Activated naive CD4-positive, alpha-beta T cell treated with anti-CD3 and anti-CD28 coated beads, Interleukin-2, amount 10 ng/mL, durations not matched to agents 7 days and 5 days (primary cell): ENCODE results near the gene TRIM66.

Experiments used
- CTCF ChIA-PET: fragments of 350-600 bp; sonication (Branson Sonifier 250); formaldehyde crosslinking; loops from one replicate; lab custom pipeline; 2021; ENCODE audit warnings: antibody characterized with exemption; lab: Charles Lee
- DNase-seq: peaks from one replicate; pipeline ENCODE4 v3.0.0-alpha.2; 2020
- H3K27ac Mint-ChIP-seq: one replicate; pipeline ENCODE4 v1.8.0; 2021; ENCODE audit warnings: mild to moderate bottlenecking, moderate library complexity, mixed read lengths
- H3K27me3 Mint-ChIP-seq: one replicate; pipeline ENCODE4 v1.8.0; 2021; ENCODE audit warnings: mild to moderate bottlenecking, mixed read lengths
- H3K36me3 Mint-ChIP-seq: one replicate; pipeline ENCODE4 v1.8.0; 2021; ENCODE audit warnings: mixed read lengths
- H3K4me1 Mint-ChIP-seq: one replicate; pipeline ENCODE4 v1.8.0; 2021; ENCODE audit warnings: mixed read lengths
- H3K4me3 Mint-ChIP-seq: one replicate; pipeline ENCODE4 v1.8.0; 2021; ENCODE audit warnings: mild to moderate bottlenecking, moderate library complexity, mixed read lengths
- H3K9me3 Mint-ChIP-seq: one replicate; pipeline ENCODE4 v1.8.0; 2021; ENCODE audit warnings: mixed read lengths

TRIM66 gene

GRCh38 chr11:8641332-8641731, 41.1 kb downstream of the TRIM66 start:
- Mint-ChIP-seq H3K27ac (peak overlapping the region; percentile 39), H3K9me3 (peaks cover 2% of the 10 kb centered on the region), H3K4me1 (no peaks in the 10 kb centered on the region), H3K27me3 (no peaks in the 10 kb centered on the region), H3K36me3 (peaks cover 39% of the 10 kb centered on the region), H3K4me3 (no peak overlapping the region)
- DNase-seq, result no peak
- CTCF ChIA-PET, result no interaction called here

- Mint-ChIP-seq H3K27ac (no peak overlapping the region), H3K36me3 (peaks cover 43% of the 10 kb centered on the region), H3K9me3 (peaks cover 2% of the 10 kb centered on the region), H3K4me3 (no peak overlapping the region), H3K27me3 (no peaks in the 10 kb centered on the region), H3K4me1 (no peaks in the 10 kb centered on the region)
- DNase-seq, result no peak
- CTCF ChIA-PET, result interaction anchor here (1.3 kb wide), 1 partner anchor 8 kb away, joined by 4 read pairs; no protein-coding TSS in a partner anchor
Observed at GRCh38 chr11:8640267-8640906, 42.1 kb downstream of the TRIM66 start.

- Mint-ChIP-seq H3K4me1 (no peaks in the 10 kb centered on the region), H3K36me3 (peaks cover 43% of the 10 kb centered on the region), H3K4me3 (no peak overlapping the region), H3K27me3 (no peaks in the 10 kb centered on the region), H3K27ac (no peak overlapping the region), H3K9me3 (peaks cover 2% of the 10 kb centered on the region)
- CTCF ChIA-PET, result interaction anchor here (0.8 to 1.3 kb wide), 3 partner anchors 9 to 286 kb away, joined by 3 to 4 read pairs (median 3); no protein-coding TSS in a partner anchor
- DNase-seq, result no peak
Observed at GRCh38 chr11:8639655-8640054, 42.8 kb downstream of the TRIM66 start.

- Mint-ChIP-seq H3K4me1 (no peaks in the 10 kb centered on the region), H3K36me3 (peaks cover 43% of the 10 kb centered on the region), H3K27ac (no peak overlapping the region), H3K4me3 (no peak overlapping the region), H3K9me3 (peaks cover 2% of the 10 kb centered on the region), H3K27me3 (no peaks in the 10 kb centered on the region)
- no peak for DNase-seq
- CTCF ChIA-PET, result no interaction called here
Observed at GRCh38 chr11:8638300-8638699, 44.2 kb downstream of the TRIM66 start.

GRCh38 chr11:8636127-8636526, 46.3 kb downstream of the TRIM66 start:
- H3K4me3 Mint-ChIP-seq, result no peak overlapping the region
- CTCF ChIA-PET, result no interaction called here
- no peaks in the 10 kb centered on the region for H3K27me3 Mint-ChIP-seq
- H3K27ac Mint-ChIP-seq, result no peak overlapping the region
- H3K9me3 Mint-ChIP-seq, result peaks cover 2% of the 10 kb centered on the region
- H3K4me1 Mint-ChIP-seq, result no peaks in the 10 kb centered on the region
- DNase-seq, result no peak
- H3K36me3 Mint-ChIP-seq, result peaks cover 40% of the 10 kb centered on the region

GRCh38 chr11:8634498-8634897, 48.0 kb downstream of the TRIM66 start:
- H3K4me1 Mint-ChIP-seq, result no peaks in the 10 kb centered on the region
- no peak overlapping the region for H3K4me3 Mint-ChIP-seq
- H3K9me3 Mint-ChIP-seq, result peaks cover 2% of the 10 kb centered on the region
- no peak for DNase-seq
- peaks cover 41% of the 10 kb centered on the region for H3K36me3 Mint-ChIP-seq
- no peaks in the 10 kb centered on the region for H3K27me3 Mint-ChIP-seq
- no peak overlapping the region for H3K27ac Mint-ChIP-seq
- CTCF ChIA-PET, result no interaction called here

- peaks cover under 1% of the 10 kb centered on the region for H3K9me3 Mint-ChIP-seq
- H3K4me1 Mint-ChIP-seq, result no peaks in the 10 kb centered on the region
- H3K4me3 Mint-ChIP-seq, result no peak overlapping the region
- H3K27me3 Mint-ChIP-seq, result no peaks in the 10 kb centered on the region
- CTCF ChIA-PET, result no interaction called here
- no peak for DNase-seq
- no peak overlapping the region for H3K27ac Mint-ChIP-seq
- H3K36me3 Mint-ChIP-seq, result peaks cover 21% of the 10 kb centered on the region
Observed at GRCh38 chr11:8631395-8632118, 50.9 kb downstream of the TRIM66 start.

- H3K27ac Mint-ChIP-seq, result no peak overlapping the region
- H3K9me3 Mint-ChIP-seq, result no peaks in the 10 kb centered on the region
- CTCF ChIA-PET, result interaction anchor here (1.0 kb wide), 1 partner anchor 335 kb away, joined by 4 read pairs; no protein-coding TSS in a partner anchor
- H3K27me3 Mint-ChIP-seq, result no peaks in the 10 kb centered on the region
- no peaks in the 10 kb centered on the region for H3K4me1 Mint-ChIP-seq
- no peak overlapping the region for H3K4me3 Mint-ChIP-seq
- DNase-seq, result no peak
- peaks cover 21% of the 10 kb centered on the region for H3K36me3 Mint-ChIP-seq
Observed at GRCh38 chr11:8624698-8625097, 57.8 kb downstream of the TRIM66 start.

- CTCF ChIA-PET, result interaction anchor here (0.7 kb wide), 1 partner anchor 733 kb away, joined by 3 read pairs; no protein-coding TSS in a partner anchor
- peaks cover 28% of the 10 kb centered on the region for H3K36me3 Mint-ChIP-seq
- no peak overlapping the region for H3K4me3 Mint-ChIP-seq
- no peaks in the 10 kb centered on the region for H3K27me3 Mint-ChIP-seq
- H3K27ac Mint-ChIP-seq, result no peak overlapping the region
- no peak for DNase-seq
- H3K4me1 Mint-ChIP-seq, result no peaks in the 10 kb centered on the region
- H3K9me3 Mint-ChIP-seq, result no peaks in the 10 kb centered on the region
Observed at GRCh38 chr11:8621147-8621546, 61.3 kb downstream of the TRIM66 start.

- Mint-ChIP-seq H3K4me1 (no peaks in the 10 kb centered on the region), H3K27ac (no peak overlapping the region), H3K4me3 (no peak overlapping the region), H3K36me3 (peaks cover 22% of the 10 kb centered on the region), H3K27me3 (no peaks in the 10 kb centered on the region), H3K9me3 (no peaks in the 10 kb centered on the region)
- CTCF ChIA-PET, result no interaction called here
- DNase-seq, result no peak
Observed at GRCh38 chr11:8617063-8617462, 65.4 kb downstream of the TRIM66 start.

- no peak for DNase-seq
- CTCF ChIA-PET, result no interaction called here
- Mint-ChIP-seq H3K36me3 (peaks cover 20% of the 10 kb centered on the region), H3K27ac (no peak overlapping the region), H3K27me3 (no peaks in the 10 kb centered on the region), H3K4me1 (peaks cover 3% of the 10 kb centered on the region), H3K4me3 (no peak overlapping the region), H3K9me3 (no peaks in the 10 kb centered on the region)
Observed at GRCh38 chr11:8615291-8616032, 67.0 kb downstream of the TRIM66 start.

GRCh38 chr11:8614497-8614896, 68.0 kb downstream of the TRIM66 start:
- H3K27me3 Mint-ChIP-seq, result no peaks in the 10 kb centered on the region
- H3K9me3 Mint-ChIP-seq, result no peaks in the 10 kb centered on the region
- H3K36me3 Mint-ChIP-seq, result peaks cover 19% of the 10 kb centered on the region

GRCh38 chr11:8613036-8613435, 69.4 kb downstream of the TRIM66 start:
- no peak for DNase-seq
- CTCF ChIA-PET, result interaction anchor here (0.6 to 1.1 kb wide), 2 partner anchors 9 to 976 kb away, joined by 3 read pairs; no protein-coding TSS in a partner anchor
- H3K4me1 Mint-ChIP-seq, result peaks cover 3% of the 10 kb centered on the region
- H3K27ac Mint-ChIP-seq, result no peak overlapping the region
- no peaks in the 10 kb centered on the region for H3K27me3 Mint-ChIP-seq
- H3K36me3 Mint-ChIP-seq, result peaks cover 16% of the 10 kb centered on the region
- H3K4me3 Mint-ChIP-seq, result no peak overlapping the region
- no peaks in the 10 kb centered on the region for H3K9me3 Mint-ChIP-seq

More at GRCh38 chr11:8614497-8614896, 68.0 kb downstream of the TRIM66 start:
- H3K27ac Mint-ChIP-seq, result no peak overlapping the region
- no peak overlapping the region for H3K4me3 Mint-ChIP-seq
- CTCF ChIA-PET, result no interaction called here
- no peak for DNase-seq
- peaks cover 3% of the 10 kb centered on the region for H3K4me1 Mint-ChIP-seq

GRCh38 chr11:8612522-8612921, 69.9 kb downstream of the TRIM66 start:
- H3K9me3 Mint-ChIP-seq, result no peaks in the 10 kb centered on the region
- DNase-seq, result no peak
- no peaks in the 10 kb centered on the region for H3K27me3 Mint-ChIP-seq
- no peak overlapping the region for H3K4me3 Mint-ChIP-seq
- H3K27ac Mint-ChIP-seq, result no peak overlapping the region
- peaks cover 3% of the 10 kb centered on the region for H3K4me1 Mint-ChIP-seq
- H3K36me3 Mint-ChIP-seq, result peaks cover 15% of the 10 kb centered on the region
- CTCF ChIA-PET, result interaction anchor here (1.1 kb wide), 1 partner anchor 8 kb away, joined by 3 read pairs; no protein-coding TSS in a partner anchor
